ENCODE measurements around the gene SGCA. TPM values are rescaled to one million over a fixed set of nuclear protein-coding genes. Genes with fewer than 3 reads are reported as not detected.

The SGCA gene
- total RNA-seq, 1 experiment from 2014 or later, result 0.24 TPM

DNA sequence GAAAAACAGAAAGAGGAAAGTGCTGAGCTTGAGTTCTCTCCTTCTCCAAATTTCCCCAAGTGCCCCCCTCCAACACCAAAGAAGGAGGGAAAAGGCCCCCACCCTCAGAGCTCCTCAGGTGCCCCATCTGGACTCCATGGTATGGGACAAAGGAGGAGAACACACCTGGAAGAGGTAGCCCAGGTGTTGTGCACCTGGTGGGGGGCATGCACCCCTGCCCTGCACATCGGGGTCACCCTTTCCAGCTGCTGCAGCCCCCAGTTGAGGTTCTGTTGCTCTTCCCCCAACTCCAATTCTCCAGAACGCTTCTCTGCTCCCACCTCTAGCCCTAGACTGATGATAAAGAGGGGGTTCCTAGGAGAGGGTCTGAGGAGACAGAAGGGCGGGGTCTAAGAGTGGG is 38.6 kb downstream of the SGCA start:
- H3K27ac ChIP-seq (ENCODE audit: insufficient read length, low read depth, low read length), result no peak overlapping the region
- H3K27me3 ChIP-seq (ENCODE audit: insufficient read depth, low read length), result peaks cover 7% of the 10 kb centered on the region; the same call in 1 of the 2 replicates
- TF ChIP-seq, protein P1, sequence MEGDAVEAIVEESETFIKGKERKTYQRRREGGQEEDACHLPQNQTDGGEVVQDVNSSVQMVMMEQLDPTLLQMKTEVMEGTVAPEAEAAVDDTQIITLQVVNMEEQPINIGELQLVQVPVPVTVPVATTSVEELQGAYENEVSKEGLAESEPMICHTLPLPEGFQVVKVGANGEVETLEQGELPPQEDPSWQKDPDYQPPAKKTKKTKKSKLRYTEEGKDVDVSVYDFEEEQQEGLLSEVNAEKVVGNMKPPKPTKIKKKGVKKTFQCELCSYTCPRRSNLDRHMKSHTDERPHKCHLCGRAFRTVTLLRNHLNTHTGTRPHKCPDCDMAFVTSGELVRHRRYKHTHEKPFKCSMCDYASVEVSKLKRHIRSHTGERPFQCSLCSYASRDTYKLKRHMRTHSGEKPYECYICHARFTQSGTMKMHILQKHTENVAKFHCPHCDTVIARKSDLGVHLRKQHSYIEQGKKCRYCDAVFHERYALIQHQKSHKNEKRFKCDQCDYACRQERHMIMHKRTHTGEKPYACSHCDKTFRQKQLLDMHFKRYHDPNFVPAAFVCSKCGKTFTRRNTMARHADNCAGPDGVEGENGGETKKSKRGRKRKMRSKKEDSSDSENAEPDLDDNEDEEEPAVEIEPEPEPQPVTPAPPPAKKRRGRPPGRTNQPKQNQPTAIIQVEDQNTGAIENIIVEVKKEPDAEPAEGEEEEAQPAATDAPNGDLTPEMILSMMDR (conservative IDR thresholded peaks at IDR 0.05), result no peak
- no peak overlapping the region for H2BK12ac ChIP-seq (ENCODE audit: insufficient read length, low read depth, low read length)
- Mint-ChIP-seq H3K27ac (no peak overlapping the region), H3K4me1 (peaks cover 50 to 69% of the 10 kb centered on the region in 2 experiments), H3K9me3 (no peaks in the 10 kb centered on the region; a peak in 2 of 5 replicates), H3K4me3 (no peak overlapping the region), H3K27me3 (ENCODE audit: low read depth) (peaks cover 62% of the 10 kb centered on the region), H3K36me3 (ENCODE audit: insufficient read depth in 1 of 3, low read depth in 3 of 3) (no peaks in the 10 kb centered on the region; a peak in 1 of 7 replicates)
- H3K23ac ChIP-seq (ENCODE audit: insufficient read length, low read depth, low read length), result no peak overlapping the region
- H3K9ac ChIP-seq (ENCODE audit: extremely low read depth, insufficient read length, low read length), result no peak overlapping the region
- no peak overlapping the region for H3K56ac ChIP-seq (ENCODE audit: insufficient read length, low read depth, low read length)
- H2BK5ac ChIP-seq (ENCODE audit: insufficient read length, low read length), result no peak overlapping the region
- H3K14ac ChIP-seq (ENCODE audit: insufficient read depth, low read length), result no peak overlapping the region
- no peak overlapping the region for H2AK5ac ChIP-seq (ENCODE audit: insufficient read length, low read length)
- no peak overlapping the region for H3K18ac ChIP-seq (ENCODE audit: insufficient read length, low read depth, low read length)
- no peaks in the 10 kb centered on the region for H3K9me3 ChIP-seq (ENCODE audit: control insufficient read depth, low read depth, low read length)
- H2BK120ac ChIP-seq (ENCODE audit: low read depth, low read length, poor library complexity, severe bottlenecking), result no peak overlapping the region
- no peak overlapping the region for H4K5ac ChIP-seq (ENCODE audit: insufficient read length, low read depth, low read length)
- no peak overlapping the region for H4K91ac ChIP-seq (ENCODE audit: insufficient read length, low read depth, low read length)
- no peaks in the 10 kb centered on the region for H4K20me1 ChIP-seq (ENCODE audit: control insufficient read depth, insufficient read depth, insufficient read length)
- no peak overlapping the region for H2BK20ac ChIP-seq (ENCODE audit: low read depth, low read length, poor library complexity, severe bottlenecking)
- H3K79me2 ChIP-seq (ENCODE audit: insufficient read depth, low read length), result no peaks in the 10 kb centered on the region
- peaks cover 13% of the 10 kb centered on the region for H3K4me1 ChIP-seq (ENCODE audit: insufficient read depth, low read length)
- no peak overlapping the region for H4K8ac ChIP-seq (replicated peaks; ENCODE audit: insufficient read length, low read depth, low read length)
- no peak overlapping the region for H3K4me2 ChIP-seq (ENCODE audit: insufficient read depth, insufficient read length, low read length)
- H3K4ac ChIP-seq (ENCODE audit: low read depth, low read length), result no peak overlapping the region
- peaks cover 18% of the 10 kb centered on the region for H3K23me2 ChIP-seq (ENCODE audit: insufficient read length, low read depth, low read length, poor library complexity, severe bottlenecking)
- no peak overlapping the region for H3T11ph ChIP-seq (ENCODE audit: low read length)
- no CpG with 5 or more reads among the region's 3 CpGs for WGBS (ENCODE audit: extremely low coverage, insufficient read length, low lambda C conversion rate)
- no peaks in the 10 kb centered on the region for H3K79me1 ChIP-seq (ENCODE audit: insufficient read depth, low read depth, low read length, poor library complexity, severe bottlenecking)
- no peak overlapping the region for H2AFZ ChIP-seq (ENCODE audit: low read length)
- DNase-seq, result no peak
- no peak overlapping the region for H2BK15ac ChIP-seq (ENCODE audit: low read depth, low read length)

Measured in H9 (cell line).